ENCODE results near the gene MAP1B. TPM values are rescaled to one million over a fixed set of nuclear protein-coding genes. Genes with fewer than 3 reads are reported as not detected.

The MAP1B gene
- total RNA-seq, 1 donor from 2014 or later = 22.4 TPM

DNA sequence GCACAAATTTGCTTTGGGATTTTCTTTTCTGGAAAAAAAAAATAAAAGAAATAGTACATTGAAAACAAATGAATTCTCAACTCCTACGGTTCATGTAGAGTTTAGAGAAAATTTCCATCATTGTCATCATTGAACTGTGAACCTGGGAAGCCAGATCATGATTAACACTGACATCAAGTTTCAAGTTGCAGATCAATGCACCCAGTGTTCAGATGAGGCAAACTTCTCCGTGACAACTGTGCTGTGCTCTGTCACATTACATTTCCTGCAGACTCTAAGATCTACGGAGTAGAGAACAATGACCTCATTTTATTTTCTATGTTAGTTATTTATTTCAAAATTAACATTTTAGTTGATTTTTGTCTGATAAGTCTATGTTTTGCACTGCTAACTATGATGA is 99.7 kb downstream of the MAP1B start:
- Histone ChIP-seq H3K4me1 (ENCODE audit: control insufficient read depth in 3 of 3, insufficient read depth in 3 of 3, low read length in 3 of 3) (peaks cover 5 to 9% (median 8%) of the 10 kb centered on the region in 3 donors), H3K9me3 (ENCODE audit: control insufficient read depth in 3 of 3, low read length in 3 of 3) (no peaks in the 10 kb centered on the region), H3K36me3 (ENCODE audit: control insufficient read depth in 3 of 3, insufficient read depth in 3 of 3, low read length in 3 of 3) (peaks cover 0 to 10% (median 3%) of the 10 kb centered on the region in 3 donors), H3K4me3 (ENCODE audit: low read length in 3 of 3) (no peak overlapping the region), H3K27ac (ENCODE audit: low read depth, low read length) (no peak overlapping the region), H3K9ac (ENCODE audit: low read depth in 1 of 3, low read length in 3 of 3) (no peak overlapping the region), H3K27me3 (ENCODE audit: control insufficient read depth in 3 of 3, insufficient read depth in 3 of 3, low read length in 3 of 3) (no peaks in the 10 kb centered on the region)

DNA sequence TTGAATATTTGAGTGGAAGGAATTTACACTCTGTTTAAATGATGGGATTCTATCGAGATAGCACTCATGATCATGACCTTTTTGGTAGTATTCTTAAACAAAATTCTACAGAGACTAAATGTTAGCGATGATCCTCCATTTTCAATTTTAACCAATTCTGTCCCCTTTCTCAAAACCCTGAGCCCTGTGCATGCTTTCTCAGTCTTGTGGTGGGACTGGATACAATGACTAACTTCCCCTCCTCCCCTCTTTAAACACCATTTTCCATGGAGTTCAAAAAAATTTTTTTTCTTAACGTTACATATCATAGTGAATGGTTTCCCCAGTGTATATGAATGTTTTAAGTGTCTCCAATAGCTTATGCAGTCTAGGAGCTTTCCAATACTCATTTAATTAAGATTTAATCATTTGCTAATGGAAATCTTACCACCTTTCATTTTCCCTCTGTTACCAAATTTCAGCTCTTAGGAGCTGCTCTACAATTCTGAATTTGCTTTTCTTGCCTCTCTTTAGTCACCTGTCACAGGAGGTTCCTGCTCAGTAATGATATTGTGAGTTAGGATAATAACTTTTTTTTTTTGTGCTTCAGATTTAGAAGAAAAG is 101.2 kb downstream of the MAP1B start:
- H3K36me3 ChIP-seq (ENCODE audit: control insufficient read depth in 3 of 3, insufficient read depth in 3 of 3, low read length in 3 of 3) = peaks cover 0 to 7% (median 3%) of the 10 kb centered on the region in 3 donors
- H3K9ac ChIP-seq (ENCODE audit: low read depth in 1 of 3, low read length in 3 of 3) = no peak overlapping the region
- no peaks in the 10 kb centered on the region for H3K9me3 ChIP-seq (ENCODE audit: control insufficient read depth in 3 of 3, low read length in 3 of 3)
- no peaks in the 10 kb centered on the region for H3K27me3 ChIP-seq (ENCODE audit: control insufficient read depth in 3 of 3, insufficient read depth in 3 of 3, low read length in 3 of 3)
- no peak overlapping the region for H3K27ac ChIP-seq (ENCODE audit: low read depth, low read length)
- no peak overlapping the region for H3K4me3 ChIP-seq (ENCODE audit: low read length in 3 of 3)
- peaks cover 5 to 9% (median 8%) of the 10 kb centered on the region in 3 donors for H3K4me1 ChIP-seq (ENCODE audit: control insufficient read depth in 3 of 3, insufficient read depth in 3 of 3, low read length in 3 of 3)

DNA sequence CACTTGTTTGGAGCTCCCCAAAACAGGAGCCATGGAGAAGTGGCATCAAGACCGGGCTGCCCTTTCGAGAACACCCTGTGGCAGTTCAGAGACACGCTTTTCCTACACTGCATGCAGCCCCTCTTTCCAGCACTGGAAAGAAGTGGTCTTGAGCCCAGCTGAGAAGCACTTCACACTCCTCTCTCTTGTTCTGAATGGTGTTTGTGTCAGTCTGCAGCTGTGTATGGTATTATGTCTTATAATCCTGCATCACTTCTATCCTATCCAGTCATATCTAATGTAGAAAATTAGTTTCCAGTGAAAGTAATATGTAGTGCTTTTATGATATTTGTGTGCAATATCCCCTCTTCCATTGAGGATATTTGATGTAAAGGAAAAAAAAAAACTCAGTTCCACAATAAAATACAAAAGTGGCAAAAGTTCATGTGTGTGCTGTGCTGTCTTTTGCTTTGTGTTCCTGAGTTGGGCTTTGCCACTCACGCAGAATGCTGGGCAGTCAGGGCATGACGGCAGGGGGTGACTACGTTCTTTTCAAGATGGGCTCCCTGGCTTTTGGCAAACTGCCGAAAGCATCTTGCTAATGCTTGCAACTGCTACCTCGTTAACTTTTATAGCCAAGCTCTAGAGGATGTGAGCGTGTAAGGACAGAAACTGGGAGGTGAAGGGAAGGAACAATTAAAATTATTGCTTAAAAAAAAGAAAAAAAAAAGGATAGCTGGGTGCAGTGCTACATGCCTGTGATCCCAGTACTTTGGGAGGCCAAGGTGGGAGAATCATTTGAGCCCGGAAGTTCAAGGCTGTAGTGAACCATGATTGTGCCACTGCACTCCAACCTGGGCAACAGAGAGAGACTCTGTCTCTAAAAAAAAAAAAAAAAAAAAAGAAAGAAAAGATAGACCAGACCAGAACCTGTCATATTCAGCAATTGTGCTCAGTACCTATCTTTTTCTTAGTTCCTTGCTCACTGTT is 102.2 kb downstream of the MAP1B start:
- Histone ChIP-seq H3K27ac (ENCODE audit: low read depth, low read length) (no peak overlapping the region), H3K4me1 (ENCODE audit: control insufficient read depth in 3 of 3, insufficient read depth in 3 of 3, low read length in 3 of 3) (peaks cover 5 to 9% (median 8%) of the 10 kb centered on the region in 3 donors), H3K9ac (ENCODE audit: low read depth in 1 of 3, low read length in 3 of 3) (no peak overlapping the region), H3K4me3 (ENCODE audit: low read length in 3 of 3) (no peak overlapping the region), H3K36me3 (ENCODE audit: control insufficient read depth in 3 of 3, insufficient read depth in 3 of 3, low read length in 3 of 3) (peaks cover 0 to 7% (median 3%) of the 10 kb centered on the region in 3 donors), H3K9me3 (ENCODE audit: control insufficient read depth in 3 of 3, low read length in 3 of 3) (no peaks in the 10 kb centered on the region), H3K27me3 (ENCODE audit: control insufficient read depth in 3 of 3, insufficient read depth in 3 of 3, low read length in 3 of 3) (no peaks in the 10 kb centered on the region)

- Histone ChIP-seq H3K4me3 (ENCODE audit: low read length in 3 of 3) (peak overlapping the region in 1 of 3 donors; percentile 38), H3K9me3 (ENCODE audit: control insufficient read depth in 3 of 3, low read length in 3 of 3) (no peaks in the 10 kb centered on the region), H3K27ac (ENCODE audit: low read depth, low read length) (peak overlapping the region; percentile 54), H3K36me3 (ENCODE audit: control insufficient read depth in 3 of 3, insufficient read depth in 3 of 3, low read length in 3 of 3) (peaks cover 0 to under 1% (median 0%) of the 10 kb centered on the region in 3 donors), H3K4me1 (ENCODE audit: control insufficient read depth in 3 of 3, insufficient read depth in 3 of 3, low read length in 3 of 3) (peaks cover 5 to 9% (median 8%) of the 10 kb centered on the region in 3 donors), H3K27me3 (ENCODE audit: control insufficient read depth in 3 of 3, insufficient read depth in 3 of 3, low read length in 3 of 3) (no peaks in the 10 kb centered on the region), H3K9ac (ENCODE audit: low read depth in 1 of 3, low read length in 3 of 3) (no peak overlapping the region)
Observed at GRCh38 chr5:72210888-72211678, 103.8 kb downstream of the MAP1B start.

GRCh38 chr5:72212171-72212570 is 104.9 kb downstream of the MAP1B start:
- no peak overlapping the region for H3K9ac ChIP-seq (ENCODE audit: low read depth in 1 of 3, low read length in 3 of 3)
- no peaks in the 10 kb centered on the region for H3K27me3 ChIP-seq (ENCODE audit: control insufficient read depth in 3 of 3, insufficient read depth in 3 of 3, low read length in 3 of 3)
- H3K4me3 ChIP-seq (ENCODE audit: low read length in 3 of 3) = no peak overlapping the region
- no peak overlapping the region for H3K27ac ChIP-seq (ENCODE audit: low read depth, low read length)
- peaks cover 0 to 3% (median 0%) of the 10 kb centered on the region in 3 donors for H3K36me3 ChIP-seq (ENCODE audit: control insufficient read depth in 3 of 3, insufficient read depth in 3 of 3, low read length in 3 of 3)
- peaks cover 5 to 9% (median 8%) of the 10 kb centered on the region in 3 donors for H3K4me1 ChIP-seq (ENCODE audit: control insufficient read depth in 3 of 3, insufficient read depth in 3 of 3, low read length in 3 of 3)
- no peaks in the 10 kb centered on the region for H3K9me3 ChIP-seq (ENCODE audit: control insufficient read depth in 3 of 3, low read length in 3 of 3)

- Histone ChIP-seq H3K4me3 (ENCODE audit: low read length in 3 of 3) (no peak overlapping the region), H3K27ac (ENCODE audit: low read depth, low read length) (no peak overlapping the region), H3K9me3 (ENCODE audit: control insufficient read depth in 3 of 3, low read length in 3 of 3) (no peaks in the 10 kb centered on the region), H3K4me1 (ENCODE audit: control insufficient read depth in 3 of 3, insufficient read depth in 3 of 3, low read length in 3 of 3) (peaks cover 5 to 9% (median 8%) of the 10 kb centered on the region in 3 donors), H3K9ac (ENCODE audit: low read depth in 1 of 3, low read length in 3 of 3) (no peak overlapping the region), H3K36me3 (ENCODE audit: control insufficient read depth in 3 of 3, insufficient read depth in 3 of 3, low read length in 3 of 3) (peaks cover 4 to 12% (median 9%) of the 10 kb centered on the region in 3 donors), H3K27me3 (ENCODE audit: control insufficient read depth in 3 of 3, insufficient read depth in 3 of 3, low read length in 3 of 3) (no peaks in the 10 kb centered on the region)
Observed at GRCh38 chr5:72213482-72213881, 106.2 kb downstream of the MAP1B start.

GRCh38 chr5:72214168-72214567 is 106.9 kb downstream of the MAP1B start:
- H3K4me3 ChIP-seq (ENCODE audit: low read length in 3 of 3) = no peak overlapping the region
- no peaks in the 10 kb centered on the region for H3K27me3 ChIP-seq (ENCODE audit: control insufficient read depth in 3 of 3, insufficient read depth in 3 of 3, low read length in 3 of 3)
- no peak overlapping the region for H3K9ac ChIP-seq (ENCODE audit: low read depth in 1 of 3, low read length in 3 of 3)
- no peak overlapping the region for H3K27ac ChIP-seq (ENCODE audit: low read depth, low read length)
- no peaks in the 10 kb centered on the region for H3K9me3 ChIP-seq (ENCODE audit: control insufficient read depth in 3 of 3, low read length in 3 of 3)
- H3K4me1 ChIP-seq (ENCODE audit: control insufficient read depth in 3 of 3, insufficient read depth in 3 of 3, low read length in 3 of 3) = peaks cover 5 to 9% (median 8%) of the 10 kb centered on the region in 3 donors
- peaks cover 8 to 19% (median 16%) of the 10 kb centered on the region in 3 donors for H3K36me3 ChIP-seq (ENCODE audit: control insufficient read depth in 3 of 3, insufficient read depth in 3 of 3, low read length in 3 of 3)

DNA sequence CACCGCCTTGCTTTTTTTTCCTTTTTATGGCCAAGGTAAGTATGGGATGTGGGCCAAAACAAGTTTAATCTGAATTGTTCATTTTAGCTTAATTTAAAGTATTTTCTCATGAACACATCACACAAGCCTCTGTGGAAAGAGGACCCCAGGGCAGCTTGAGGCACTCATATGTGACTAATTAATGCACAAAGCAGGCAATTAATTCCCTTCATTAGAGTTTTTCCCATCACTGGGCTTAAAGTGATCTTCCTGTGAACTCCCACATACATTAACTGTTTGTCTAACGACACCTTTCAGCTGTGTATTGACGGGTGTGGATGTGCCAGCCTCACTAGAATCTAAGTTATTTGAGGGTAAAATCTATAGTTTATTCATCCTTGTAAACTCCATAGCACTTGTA is 109.5 kb downstream of the MAP1B start:
- H3K27ac ChIP-seq (ENCODE audit: low read depth, low read length) = no peak overlapping the region
- H3K36me3 ChIP-seq (ENCODE audit: control insufficient read depth in 3 of 3, insufficient read depth in 3 of 3, low read length in 3 of 3) = peaks cover 15 to 40% (median 35%) of the 10 kb centered on the region in 3 donors
- no peak overlapping the region for H3K9ac ChIP-seq (ENCODE audit: low read depth in 1 of 3, low read length in 3 of 3)
- no peak overlapping the region for H3K4me3 ChIP-seq (ENCODE audit: low read length in 3 of 3)
- H3K4me1 ChIP-seq (ENCODE audit: control insufficient read depth in 3 of 3, insufficient read depth in 3 of 3, low read length in 3 of 3) = no peaks in the 10 kb centered on the region
- no peaks in the 10 kb centered on the region for H3K9me3 ChIP-seq (ENCODE audit: control insufficient read depth in 3 of 3, low read length in 3 of 3)
- H3K27me3 ChIP-seq (ENCODE audit: control insufficient read depth in 3 of 3, insufficient read depth in 3 of 3, low read length in 3 of 3) = no peaks in the 10 kb centered on the region

DNA sequence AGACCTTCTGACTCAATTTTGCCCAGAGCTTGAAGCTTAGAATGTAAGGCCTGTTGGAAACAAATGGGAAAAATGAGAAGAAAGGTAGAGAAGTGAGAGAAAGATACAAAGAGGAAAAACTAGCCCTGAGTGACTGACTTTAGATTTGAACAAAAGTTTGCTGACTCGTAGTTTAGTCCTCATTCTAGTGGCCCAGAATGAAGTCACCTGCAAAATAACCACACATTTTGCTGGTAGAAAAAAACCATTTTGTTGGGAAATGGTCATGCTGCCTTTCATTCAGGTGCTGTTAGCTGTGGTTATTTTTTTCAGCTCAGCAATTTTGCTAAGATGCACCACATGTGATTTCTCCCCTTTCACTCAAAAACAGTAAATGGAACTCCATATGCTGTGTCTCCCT is 113.8 kb downstream of the MAP1B start:
- H3K9me3 ChIP-seq (ENCODE audit: control insufficient read depth in 3 of 3, low read length in 3 of 3) = no peaks in the 10 kb centered on the region
- no peak overlapping the region for H3K9ac ChIP-seq (ENCODE audit: low read depth in 1 of 3, low read length in 3 of 3)
- H3K36me3 ChIP-seq (ENCODE audit: control insufficient read depth in 3 of 3, insufficient read depth in 3 of 3, low read length in 3 of 3) = peaks cover 33 to 57% (median 50%) of the 10 kb centered on the region in 3 donors
- no peak overlapping the region for H3K27ac ChIP-seq (ENCODE audit: low read depth, low read length)
- no peak overlapping the region for H3K4me3 ChIP-seq (ENCODE audit: low read length in 3 of 3)
- H3K27me3 ChIP-seq (ENCODE audit: control insufficient read depth in 3 of 3, insufficient read depth in 3 of 3, low read length in 3 of 3) = no peaks in the 10 kb centered on the region
- H3K4me1 ChIP-seq (ENCODE audit: control insufficient read depth in 3 of 3, insufficient read depth in 3 of 3, low read length in 3 of 3) = peaks cover 0 to 3% (median 0%) of the 10 kb centered on the region in 3 donors
